CD4-positive, alpha-beta T cell (primary cell): Measurements from ENCODE around the gene DNPEP. TPM values are rescaled to one million over a fixed set of nuclear protein-coding genes. Genes with fewer than 3 reads are reported as not detected.

Experiments
- ATAC-seq: fragments of 200-7000 bp; cut with Tn5 transposase; one replicate; pipeline ENCODE4 v1.10.0; 2022; ENCODE audit warnings: mild to moderate bottlenecking; ENCODE audit not compliant: poor library complexity
- CTCF ChIA-PET: fragments of 350-600 bp; sonication (Branson Sonifier 250); formaldehyde crosslinking; loops from one replicate; lab custom pipeline; 2021; ENCODE audit warnings: antibody characterized with exemption, inconsistent platforms; lab: Charles Lee
- POLR2A ChIA-PET: fragments of 350-600 bp; sonication (Branson Sonifier 250); formaldehyde crosslinking; loops from one replicate; lab custom pipeline; 2021; ENCODE audit warnings: antibody characterized with exemption, inconsistent platforms; lab: Charles Lee
- DNase-seq, 14 experiments: peaks; one replicate each; pipeline ENCODE4 v3.0.0-alpha.2; 2013 to 2020; ENCODE audit warnings: mixed read lengths in 2 of 14
- H3K27ac ChIP-seq, 2 donors: one replicate each; pipeline versions ENCODE4 v1.5.1 to v1.7.0; 2013; ENCODE audit warnings: low read length in 2 of 2, low read depth in 1 of 2, mild to moderate bottlenecking in 1 of 2
- H3K27me3 ChIP-seq, 2 experiments: 1 replicate in 1 of 2; 2 replicates in 1 of 2; pipeline versions ENCODE4 v1.6.1 to v1.7.0; 2013; ENCODE audit warnings: low read length in 2 of 2, control low read depth in 1 of 2, mild to moderate bottlenecking in 1 of 2, moderate library complexity in 1 of 2; ENCODE audit not compliant: insufficient read depth in 2 of 2, control insufficient read depth in 1 of 2
- H3K36me3 ChIP-seq: one replicate; pipeline ENCODE4 v1.6.1; 2013; ENCODE audit warnings: low read length, control low read depth; ENCODE audit not compliant: insufficient read depth
- H3K4me1 ChIP-seq: one replicate; pipeline ENCODE4 v1.6.1; 2013; ENCODE audit warnings: low read length, control low read depth; ENCODE audit not compliant: insufficient read depth
- H3K4me3 ChIP-seq: one replicate; pipeline ENCODE4 v1.5.1; 2013; ENCODE audit warnings: mild to moderate bottlenecking, low read length, moderate library complexity
- H3K9me3 ChIP-seq, 2 experiments: 1 replicate in 1 of 2; 2 replicates in 1 of 2; pipeline versions ENCODE4 v1.6.1 to v1.7.0; 2013; ENCODE audit warnings: low read length in 2 of 2, mild to moderate bottlenecking in 2 of 2, control low read depth in 1 of 2, moderate library complexity in 1 of 2; ENCODE audit not compliant: control insufficient read depth in 1 of 2, insufficient read depth in 1 of 2
- H3K27ac Mint-ChIP-seq: one replicate; pipeline ENCODE4 v1.8.0; 2020; ENCODE audit warnings: mixed read lengths
- H3K27me3 Mint-ChIP-seq: one replicate; pipeline ENCODE4 v1.8.0; 2021; ENCODE audit warnings: mixed read lengths
- H3K36me3 Mint-ChIP-seq: one replicate; pipeline ENCODE4 v1.8.0; 2021; ENCODE audit warnings: low read depth, mixed read lengths
- H3K4me1 Mint-ChIP-seq: one replicate; pipeline ENCODE4 v1.8.0; 2021; ENCODE audit warnings: low read depth, mixed read lengths
- H3K4me3 Mint-ChIP-seq: one replicate; pipeline ENCODE4 v1.8.0; 2020; ENCODE audit warnings: mild to moderate bottlenecking, mixed read lengths
- H3K9me3 Mint-ChIP-seq: one replicate; pipeline ENCODE4 v1.8.0; 2020; ENCODE audit warnings: mixed read lengths
- intact Hi-C, 2 experiments: fragments of 100-400 bp; cut with DNase I in 1 of 2; cut with micrococcal nuclease in 1 of 2; formaldehyde crosslinking; loops; one replicate each; pipeline versions ENCODE4 v1.15.1 to v1.9.0; 2023 to 2025; cut with DNase I, micrococcal nuclease
- total RNA-seq, 174 experiments: library from RNA in 2 of 174; stranded (reverse) in 2 of 174; gene quantifications; one replicate each; pipeline ENCODE4 v1.2.3 and lab custom pipeline; 2021 to 2026
- TF ChIP-seq, protein P1 (sequence below): fragments of 200-600 bp; IDR thresholded peaks from one replicate; pipeline ENCODE4 v1.8.0; 2022; ENCODE audit warnings: antibody characterized with exemption, mild to moderate bottlenecking

The DNPEP gene
- total RNA-seq, 2 experiments from 2014 or later = 99.0 to 99.9 TPM

DNA sequence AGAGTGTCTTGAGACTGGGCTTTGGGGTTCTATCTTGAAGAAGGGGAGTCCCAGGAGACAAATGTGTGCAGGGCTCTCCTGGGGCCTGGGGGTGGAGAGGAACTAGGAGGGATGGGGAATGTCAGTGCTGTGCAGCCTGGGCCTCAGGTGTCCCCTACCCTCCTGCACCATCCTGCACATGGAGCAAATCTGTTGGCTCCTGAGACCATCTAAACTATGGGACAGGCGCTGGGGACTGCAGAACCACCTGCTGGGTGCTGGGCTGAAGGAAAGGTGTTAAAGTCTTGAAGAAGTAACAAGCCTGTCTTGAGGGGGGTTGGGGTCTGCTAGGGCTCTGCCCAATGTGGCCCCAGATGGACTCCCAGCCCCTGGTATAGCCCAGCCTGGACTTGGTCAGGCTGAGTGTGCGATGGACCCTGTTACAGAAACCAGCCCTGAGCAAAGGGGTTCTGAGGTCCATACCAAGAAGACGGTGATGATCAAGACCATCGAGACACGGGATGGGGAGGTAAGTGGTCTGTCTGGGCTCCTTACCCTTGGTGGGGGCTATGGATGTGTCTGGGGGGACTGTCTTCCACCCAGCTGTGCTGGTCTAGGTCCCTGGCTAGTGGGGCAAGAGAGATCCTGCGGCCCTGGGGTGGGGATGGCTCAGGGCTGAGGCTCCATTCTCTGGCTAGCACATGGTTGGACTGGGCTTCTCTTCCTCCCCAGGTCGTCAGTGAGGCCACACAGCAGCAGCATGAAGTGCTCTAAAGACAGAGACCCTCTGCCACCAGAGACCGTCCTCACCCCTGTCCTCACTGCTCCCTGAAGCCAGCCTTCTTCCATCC, 37.7 kb upstream of the DNPEP start:
- ChIA-PET POLR2A (no interaction called here), CTCF (no interaction called here)
- intact Hi-C loops = no loop called here
- TF ChIP-seq, protein P1, sequence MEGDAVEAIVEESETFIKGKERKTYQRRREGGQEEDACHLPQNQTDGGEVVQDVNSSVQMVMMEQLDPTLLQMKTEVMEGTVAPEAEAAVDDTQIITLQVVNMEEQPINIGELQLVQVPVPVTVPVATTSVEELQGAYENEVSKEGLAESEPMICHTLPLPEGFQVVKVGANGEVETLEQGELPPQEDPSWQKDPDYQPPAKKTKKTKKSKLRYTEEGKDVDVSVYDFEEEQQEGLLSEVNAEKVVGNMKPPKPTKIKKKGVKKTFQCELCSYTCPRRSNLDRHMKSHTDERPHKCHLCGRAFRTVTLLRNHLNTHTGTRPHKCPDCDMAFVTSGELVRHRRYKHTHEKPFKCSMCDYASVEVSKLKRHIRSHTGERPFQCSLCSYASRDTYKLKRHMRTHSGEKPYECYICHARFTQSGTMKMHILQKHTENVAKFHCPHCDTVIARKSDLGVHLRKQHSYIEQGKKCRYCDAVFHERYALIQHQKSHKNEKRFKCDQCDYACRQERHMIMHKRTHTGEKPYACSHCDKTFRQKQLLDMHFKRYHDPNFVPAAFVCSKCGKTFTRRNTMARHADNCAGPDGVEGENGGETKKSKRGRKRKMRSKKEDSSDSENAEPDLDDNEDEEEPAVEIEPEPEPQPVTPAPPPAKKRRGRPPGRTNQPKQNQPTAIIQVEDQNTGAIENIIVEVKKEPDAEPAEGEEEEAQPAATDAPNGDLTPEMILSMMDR = no peak
- no peaks in the 10 kb centered on the region for H3K36me3 ChIP-seq
- H3K9me3 ChIP-seq = no peaks in the 10 kb centered on the region
- ATAC-seq (no peak), DNase-seq (no peak)
- no peaks in the 10 kb centered on the region for H3K4me1 ChIP-seq
- no peaks in the 10 kb centered on the region for H3K36me3 Mint-ChIP-seq
- peaks cover 4 to 8% of the 10 kb centered on the region in 2 experiments for H3K27me3 ChIP-seq
- H3K27me3 Mint-ChIP-seq = peaks cover 50% of the 10 kb centered on the region
- no peak overlapping the region for H3K27ac Mint-ChIP-seq
- H3K27ac ChIP-seq = no peak overlapping the region
- no peaks in the 10 kb centered on the region for H3K9me3 Mint-ChIP-seq
- H3K4me1 Mint-ChIP-seq = no peaks in the 10 kb centered on the region
- no peak overlapping the region for H3K4me3 ChIP-seq
- no peak overlapping the region for H3K4me3 Mint-ChIP-seq

- H3K36me3 ChIP-seq = no peaks in the 10 kb centered on the region
- no peaks in the 10 kb centered on the region for H3K4me1 Mint-ChIP-seq
- peaks cover 17 to 24% of the 10 kb centered on the region in 2 experiments for H3K27me3 ChIP-seq
- H3K4me1 ChIP-seq = peaks cover 3% of the 10 kb centered on the region
- H3K36me3 Mint-ChIP-seq = no peaks in the 10 kb centered on the region
- no peak for ATAC-seq
- peaks cover 66% of the 10 kb centered on the region for H3K27me3 Mint-ChIP-seq
- no peaks in the 10 kb centered on the region for H3K9me3 Mint-ChIP-seq
- intact Hi-C loops = no loop called here
- POLR2A ChIA-PET = no interaction called here
- peaks cover 0 to 2% of the 10 kb centered on the region in 2 experiments for H3K9me3 ChIP-seq
- TF ChIP-seq, protein P1 = no peak
- no peak for DNase-seq
- no peak overlapping the region for H3K27ac ChIP-seq
- no peak overlapping the region for H3K4me3 Mint-ChIP-seq
- CTCF ChIA-PET = no interaction called here
- no peak overlapping the region for H3K27ac Mint-ChIP-seq
- no peak overlapping the region for H3K4me3 ChIP-seq
These were observed 36.1 kb upstream of the DNPEP start for GRCh38 chr2:219423652-219424377.

DNA sequence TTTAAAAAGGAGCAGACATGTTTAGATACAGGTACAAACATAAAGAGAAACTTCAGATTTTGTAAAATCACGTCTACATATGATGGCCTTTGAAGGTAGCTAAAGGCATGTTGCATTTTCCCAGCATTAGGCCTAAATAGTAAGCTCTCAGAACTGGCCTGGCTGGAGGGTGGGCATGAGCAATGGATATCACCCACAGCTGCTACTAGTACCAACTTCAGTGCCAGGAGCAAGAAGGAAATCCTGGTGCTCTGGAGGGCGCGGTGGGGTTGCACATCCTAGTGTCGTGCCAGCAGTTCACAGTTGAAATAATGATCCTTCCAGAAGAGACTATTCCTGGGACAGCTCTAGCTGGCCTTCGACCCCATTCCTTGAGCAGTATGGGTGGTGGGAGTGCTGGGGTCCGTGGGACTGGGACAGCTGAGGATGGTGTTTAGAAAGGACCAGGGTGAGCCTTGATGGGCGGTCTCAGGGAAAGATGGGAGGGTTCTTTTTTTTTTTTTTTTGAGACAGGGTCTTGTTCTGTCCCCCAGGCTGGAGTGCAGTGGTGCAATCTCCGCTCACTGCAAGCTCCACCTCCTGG, 35.3 kb upstream of the DNPEP start:
- Histone ChIP-seq H3K27me3 (peaks cover 21 to 31% of the 10 kb centered on the region in 2 experiments), H3K4me3 (no peak overlapping the region), H3K9me3 (peaks cover 0 to 5% of the 10 kb centered on the region in 2 experiments), H3K27ac (no peak overlapping the region), H3K36me3 (no peaks in the 10 kb centered on the region), H3K4me1 (peaks cover 7% of the 10 kb centered on the region)
- ChIA-PET POLR2A (no interaction called here), CTCF (no interaction called here)
- no peaks in the 10 kb centered on the region for H3K36me3 Mint-ChIP-seq
- no peaks in the 10 kb centered on the region for H3K9me3 Mint-ChIP-seq
- no peak for ATAC-seq
- H3K4me1 Mint-ChIP-seq = no peaks in the 10 kb centered on the region
- H3K4me3 Mint-ChIP-seq = no peak overlapping the region
- no peak overlapping the region for H3K27ac Mint-ChIP-seq
- intact Hi-C loops = no loop called here
- H3K27me3 Mint-ChIP-seq = peaks cover 68% of the 10 kb centered on the region
- DNase-seq = no peak
- TF ChIP-seq, protein P1 = no peak
